Islet of Langerhans (tissue), 1 donor: ENCODE data around the gene MCRIP1.

Source experiments
- FAIRE-seq: peaks from one replicate; lab custom pipeline; 2011; peaks lifted over from hg19 to GRCh38; lab: Jason Lieb, UNC

The MCRIP1 gene, protein sequence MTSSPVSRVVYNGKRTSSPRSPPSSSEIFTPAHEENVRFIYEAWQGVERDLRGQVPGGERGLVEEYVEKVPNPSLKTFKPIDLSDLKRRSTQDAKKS

DNA sequence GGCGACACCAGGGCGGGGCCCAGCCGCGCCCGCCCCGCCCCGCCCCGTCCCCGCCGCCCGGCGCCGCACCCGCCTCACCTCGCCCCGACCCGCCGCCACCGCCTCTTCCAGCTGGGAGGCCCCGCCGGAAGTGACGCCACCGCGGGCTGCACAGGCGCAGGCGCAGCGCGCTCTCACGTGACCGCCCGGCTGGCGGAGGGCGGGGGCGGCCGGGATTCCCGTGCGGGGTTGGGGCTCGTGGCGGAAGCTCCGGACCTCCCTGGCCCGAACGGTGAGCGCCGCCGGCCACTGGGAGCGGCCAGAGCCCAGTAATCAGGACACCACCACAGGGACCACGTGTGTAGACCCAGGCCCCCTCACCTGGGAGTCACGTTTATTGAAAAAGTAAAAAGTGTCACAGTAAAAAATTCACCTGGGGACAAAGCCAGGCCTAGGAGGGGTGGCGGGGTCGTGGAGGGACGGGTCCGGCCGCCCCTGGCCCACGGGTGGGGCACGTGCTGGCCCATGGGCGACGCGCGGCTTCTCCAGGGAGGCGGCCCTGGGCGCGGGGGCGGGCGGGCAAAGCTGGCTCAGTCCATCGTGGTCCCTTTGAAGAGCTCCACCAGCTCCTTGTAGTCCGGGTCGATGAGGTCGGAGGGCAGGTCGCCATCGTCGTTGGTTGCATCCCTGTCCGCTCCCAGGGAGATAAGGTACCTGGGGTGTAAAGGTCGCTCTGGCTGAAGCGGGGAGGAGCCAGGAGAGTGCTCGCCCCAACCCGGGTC is at the start of gene MCRIP1:
TSS of gene MCRIP1 (minus strand) at position 132 of the 761 bp plus-strand sequence. CDS start 8,785 bp downstream, outside the sequence.
- no peak for FAIRE-seq

DNA sequence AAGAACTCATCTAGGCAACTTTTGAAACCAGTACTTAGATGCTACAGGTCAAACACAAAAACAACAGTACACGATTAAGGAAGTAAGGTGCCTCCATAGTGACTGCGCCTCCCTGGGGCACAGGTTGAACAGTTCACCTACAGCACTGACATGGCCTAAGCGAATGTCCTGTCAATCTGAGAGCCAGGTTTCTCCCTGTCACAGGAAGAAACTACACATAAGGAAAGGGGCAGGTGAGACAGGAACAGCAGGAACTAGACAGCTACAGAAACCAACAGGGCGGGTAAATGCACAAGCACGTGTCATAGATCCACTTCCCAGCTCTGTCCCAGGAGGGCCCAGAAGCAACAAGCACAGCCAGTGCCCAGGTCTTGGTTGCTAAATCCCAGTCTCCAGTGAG is 46.0 kb upstream of the MCRIP1 start:
- FAIRE-seq: no peak

DNA sequence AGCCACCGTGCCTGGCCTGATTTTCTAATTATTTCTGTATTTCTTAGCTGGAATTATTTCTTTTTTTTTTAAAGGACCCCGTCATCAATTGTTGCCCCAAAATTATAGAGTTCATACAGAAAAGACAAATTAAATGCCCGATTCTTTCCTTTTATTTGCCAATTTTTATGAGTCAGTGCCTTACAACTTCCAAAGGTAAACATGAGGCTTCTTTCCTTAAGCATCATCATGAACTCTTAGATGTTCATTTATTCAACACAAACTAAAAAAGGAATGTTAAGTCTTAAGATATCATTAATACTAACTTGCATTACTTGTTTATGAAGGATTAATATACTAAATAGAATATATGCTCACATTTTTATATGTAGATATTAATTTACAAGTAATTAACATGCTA is 45.2 kb upstream of the MCRIP1 start:
- FAIRE-seq: no peak

DNA sequence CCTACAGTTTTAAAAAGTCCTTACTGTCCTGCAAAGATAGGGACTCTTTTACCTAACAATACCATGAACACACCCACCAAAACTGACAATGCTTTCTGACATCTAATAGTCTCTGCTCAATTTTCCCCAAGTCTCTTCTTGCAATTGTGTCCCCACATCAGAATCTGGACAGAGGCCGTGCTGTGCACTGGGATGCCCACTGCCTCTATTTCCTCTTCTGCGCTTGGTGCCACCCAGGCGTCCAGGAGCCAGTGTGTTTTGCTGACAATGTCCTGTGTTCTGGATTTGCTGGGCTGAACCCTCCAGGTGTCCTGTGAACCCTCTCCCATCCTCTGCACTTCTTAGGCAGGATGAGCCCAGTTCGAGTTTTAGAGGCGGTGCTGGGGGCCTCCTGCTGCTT is 44.5 kb upstream of the MCRIP1 start:
- FAIRE-seq: no peak

DNA sequence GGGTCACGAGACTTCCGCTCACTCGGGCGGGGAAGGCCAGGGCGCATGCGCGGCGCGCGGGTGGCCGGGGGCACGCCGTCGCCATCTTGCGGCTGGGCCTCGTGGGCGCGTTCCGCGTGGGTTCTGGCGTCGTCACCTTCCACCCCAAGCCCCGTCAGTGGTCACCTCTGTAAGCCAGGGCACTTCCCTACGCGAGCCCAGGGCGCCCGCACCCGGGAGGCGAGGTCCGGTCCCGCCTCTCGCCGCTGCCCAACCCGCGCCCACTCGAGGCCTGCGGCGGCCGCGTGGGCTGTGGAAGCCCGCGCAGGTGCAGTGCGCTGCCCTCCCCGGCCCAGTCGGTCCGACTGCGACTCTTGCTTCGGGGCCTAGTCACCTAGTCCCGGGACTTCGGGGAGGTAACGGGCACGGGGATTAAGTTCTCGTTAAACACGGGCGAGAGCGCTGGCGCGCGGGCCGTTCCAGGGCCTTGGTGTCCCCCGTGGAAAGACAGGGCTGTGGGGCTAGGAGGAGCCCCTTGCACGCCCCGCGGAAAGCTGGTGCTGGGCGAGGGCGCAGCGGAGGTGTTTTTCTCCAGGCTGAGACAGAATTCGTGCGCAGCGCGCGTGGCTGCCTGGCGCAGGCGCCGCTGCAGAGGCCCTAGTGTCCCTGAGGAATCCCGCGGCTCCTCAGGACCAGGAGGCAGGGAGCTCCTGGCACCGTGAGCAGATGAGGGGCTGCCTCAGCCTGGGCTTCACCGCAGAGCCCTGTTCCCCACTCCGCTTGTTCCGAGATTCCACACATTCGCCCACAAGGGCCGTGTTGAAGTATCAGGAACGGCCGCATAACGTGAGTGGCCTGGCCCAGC is 38.5 kb upstream of the MCRIP1 start:
- no peak for FAIRE-seq

DNA sequence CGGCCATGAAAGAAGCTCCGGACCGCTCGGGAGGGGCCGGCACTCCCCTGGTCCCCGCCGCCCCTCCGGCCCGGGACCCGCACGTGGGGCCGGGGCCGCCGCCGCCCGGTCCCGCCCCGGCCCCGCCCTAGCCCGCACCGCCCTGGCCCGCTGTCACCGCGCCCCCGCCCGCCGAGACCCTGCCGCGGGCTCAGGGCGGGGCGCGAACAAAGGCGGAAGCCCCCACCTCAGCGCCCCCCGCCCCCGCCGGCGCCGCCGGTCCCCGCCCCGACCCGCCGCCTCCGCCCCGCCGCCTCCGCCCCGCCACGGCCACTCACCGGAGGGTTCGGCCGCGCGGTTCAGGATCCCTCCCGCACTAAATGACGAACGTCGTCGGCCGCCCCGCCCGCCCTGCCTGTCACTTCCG is 37.9 kb upstream of the MCRIP1 start, which contains the start of gene ARHGDIA:
TSS of gene ARHGDIA (minus strand) at position 357 of the 406 bp plus-strand sequence. CDS start 1,407 bp downstream, outside the sequence.
- no peak for FAIRE-seq

DNA sequence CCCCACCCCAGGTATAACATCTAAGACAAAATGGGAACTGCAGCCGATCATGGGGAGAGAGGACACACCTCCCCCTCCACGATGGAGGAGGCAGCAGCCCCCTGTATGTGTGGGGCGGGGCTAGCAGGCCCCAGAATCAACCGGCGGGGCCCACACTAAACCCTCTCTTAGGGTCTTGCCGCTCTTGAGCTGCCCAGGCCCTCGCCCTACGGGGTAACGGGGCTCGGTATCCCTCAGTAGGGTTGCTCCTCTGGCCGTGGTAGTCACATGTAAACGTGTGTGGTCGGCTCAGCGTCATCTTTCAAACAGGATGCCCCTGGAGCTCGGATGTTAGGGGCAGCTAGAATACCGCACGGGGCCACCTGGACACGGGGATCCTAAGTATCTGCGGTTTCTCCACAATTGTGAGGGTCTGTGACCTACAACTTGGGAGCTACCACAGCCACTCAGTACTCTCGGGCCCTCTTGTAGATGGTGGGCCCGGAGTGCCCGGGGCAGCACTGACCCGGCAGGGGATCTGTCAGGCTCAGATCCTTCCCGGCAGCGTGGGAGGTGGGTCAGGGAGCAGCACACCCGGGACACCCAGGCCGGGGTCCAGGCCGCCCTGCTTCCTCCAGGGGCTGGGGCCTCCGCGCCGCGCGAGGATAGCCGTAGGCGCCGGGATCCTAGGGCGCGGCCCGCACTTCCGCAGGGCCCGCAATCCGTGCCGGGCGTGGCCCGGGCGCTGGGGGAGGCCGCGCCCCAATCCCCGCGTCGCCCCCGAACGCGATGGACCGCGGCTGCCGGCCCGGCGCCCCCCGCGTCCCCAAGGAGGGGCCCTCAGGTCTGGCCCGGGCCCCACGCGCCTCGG is 37.3 kb upstream of the MCRIP1 start:
- no peak for FAIRE-seq

DNA sequence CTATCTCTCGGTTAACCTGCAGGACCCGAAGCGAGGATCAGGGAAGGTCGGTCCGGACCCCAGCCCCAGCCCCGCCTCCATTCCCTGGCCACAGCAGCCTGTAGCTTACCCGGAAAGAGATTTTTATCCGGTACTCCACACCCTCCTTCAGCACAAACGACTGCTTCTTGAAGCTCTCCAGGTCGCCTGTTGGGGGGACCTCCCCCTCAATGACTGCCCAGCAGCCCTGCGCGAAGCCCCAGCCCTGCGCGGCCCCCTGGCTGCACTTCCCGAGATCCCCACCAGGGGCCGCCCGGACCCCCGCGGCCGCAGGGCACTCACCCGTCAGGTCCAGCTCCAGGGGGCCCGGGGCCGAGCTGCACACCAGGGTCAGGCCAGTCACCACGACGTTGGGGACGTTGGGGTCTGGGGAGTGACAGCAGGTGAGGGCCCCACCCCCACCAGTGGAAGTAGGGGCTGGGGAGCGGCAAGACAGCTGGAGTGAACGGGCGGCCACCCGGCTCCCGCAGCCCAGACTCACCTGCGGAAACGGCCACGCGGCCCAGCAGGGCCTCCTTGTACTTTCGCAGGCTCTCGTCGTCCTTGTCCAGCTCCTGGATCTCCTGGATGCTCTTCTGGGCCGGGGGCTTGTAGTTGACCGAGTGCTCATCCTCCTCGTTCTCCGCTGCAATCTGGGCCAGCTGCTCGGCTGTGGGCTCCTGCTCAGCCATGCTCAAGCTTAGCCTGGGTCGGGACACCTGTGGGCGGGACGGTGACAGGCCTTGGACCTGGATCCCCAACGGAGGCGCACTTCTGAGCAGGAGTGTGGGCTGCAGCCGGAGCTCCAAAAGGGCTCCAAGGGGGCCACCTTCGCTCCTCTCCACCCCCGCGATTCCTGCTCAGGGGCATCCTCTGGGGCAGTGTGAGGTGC is 36.4 kb upstream of the MCRIP1 start:
- FAIRE-seq: no peak

DNA sequence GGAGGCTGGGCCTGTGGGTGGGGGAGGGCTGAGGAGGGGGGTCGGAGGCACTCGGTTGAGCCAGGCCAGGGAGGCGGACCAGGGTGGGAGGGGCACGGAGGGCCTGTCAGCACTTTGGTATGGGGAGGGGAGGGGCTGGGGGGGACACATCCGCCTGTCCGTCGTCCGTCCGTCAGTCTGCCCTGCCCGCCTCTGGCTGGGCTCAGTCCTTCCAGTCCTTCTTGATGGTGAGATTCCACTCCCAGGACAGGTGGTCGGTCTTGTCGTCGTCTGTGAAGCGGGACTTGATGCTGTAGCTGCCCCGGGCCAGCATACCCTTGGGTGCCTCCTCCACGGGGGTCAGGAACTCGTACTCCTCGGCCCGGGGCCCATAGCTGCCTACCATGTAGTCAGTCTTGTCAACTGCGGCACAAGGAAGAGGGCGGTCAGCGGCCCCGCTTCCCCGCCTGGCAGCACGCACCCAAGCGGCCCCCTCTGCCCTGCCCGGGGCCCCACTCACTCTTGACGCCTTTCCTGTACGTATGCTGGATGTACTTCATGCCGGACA is 35.7 kb upstream of the MCRIP1 start:
- no peak for FAIRE-seq

DNA sequence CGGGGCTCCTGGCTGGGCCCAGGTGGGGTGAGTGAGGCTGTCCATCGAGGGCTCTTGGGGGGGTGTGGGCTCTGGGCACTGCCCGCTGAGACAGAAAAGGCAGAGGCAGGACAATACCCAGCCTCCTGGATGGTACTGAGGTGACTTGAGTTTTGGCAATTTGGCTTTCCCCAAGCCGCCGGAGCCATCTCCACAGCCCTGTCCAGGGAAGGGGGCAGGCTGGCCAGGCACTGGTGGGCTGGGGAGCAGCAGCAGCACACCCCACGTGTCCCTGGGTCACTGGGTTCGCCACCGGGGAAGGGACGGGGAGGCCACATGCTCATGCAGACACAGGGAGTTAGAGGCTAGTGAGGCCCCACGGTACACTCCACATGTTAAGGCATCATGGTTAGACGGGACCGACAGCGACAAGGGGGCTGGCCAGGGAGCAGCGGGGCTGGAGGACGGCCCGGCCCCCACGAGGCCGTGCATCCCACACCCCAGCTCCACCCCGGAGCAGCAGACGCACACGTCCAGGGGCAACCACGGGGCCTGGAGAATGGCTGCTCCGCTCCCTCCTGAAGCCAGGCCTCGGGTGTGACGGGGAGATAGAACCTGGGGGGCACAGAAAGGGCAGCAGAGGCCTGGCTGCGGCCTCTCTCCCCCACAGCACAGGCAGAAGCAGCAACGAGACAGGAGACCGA is 35.0 kb upstream of the MCRIP1 start:
- FAIRE-seq: no peak

DNA sequence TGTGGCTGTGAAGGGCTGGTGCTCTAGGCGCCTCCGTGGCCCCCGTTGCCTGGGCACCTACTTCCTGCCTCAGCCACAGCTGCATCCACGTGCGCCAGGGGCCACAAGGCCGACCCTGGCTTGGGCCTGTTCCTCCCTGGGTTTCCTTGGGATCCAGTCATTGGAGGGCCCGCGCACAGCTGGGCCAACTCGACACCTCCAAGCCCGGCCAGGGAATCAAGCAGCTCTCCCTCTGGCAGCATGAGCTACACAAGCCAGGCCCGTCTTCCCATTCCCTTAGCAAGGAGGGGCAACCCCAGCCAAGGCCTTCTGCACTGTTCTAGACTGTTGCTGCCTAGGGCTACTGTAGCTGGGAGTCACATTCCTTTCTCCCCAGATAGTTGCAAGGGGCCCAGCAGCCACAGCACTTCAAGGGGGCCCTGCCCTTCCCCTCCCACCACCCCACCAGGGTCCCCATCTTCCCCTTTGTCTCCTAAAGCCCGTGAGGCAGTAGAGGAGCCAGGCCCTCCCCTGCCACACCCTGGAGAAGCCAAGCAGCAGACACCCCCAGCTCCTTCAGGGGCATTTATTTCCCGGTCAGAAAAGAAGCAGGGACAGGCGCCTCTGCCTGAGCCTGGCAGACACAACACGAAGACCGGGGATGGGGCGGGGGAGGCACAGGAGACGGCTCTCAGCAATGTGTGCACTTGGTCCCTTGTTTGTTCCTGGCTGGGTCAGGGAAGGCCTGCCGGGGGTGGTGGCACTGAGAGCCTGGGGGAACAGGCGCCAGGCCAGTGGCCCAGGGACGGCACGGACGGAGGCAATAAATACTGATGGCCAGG is 34.3 kb upstream of the MCRIP1 start:
- no peak for FAIRE-seq

DNA sequence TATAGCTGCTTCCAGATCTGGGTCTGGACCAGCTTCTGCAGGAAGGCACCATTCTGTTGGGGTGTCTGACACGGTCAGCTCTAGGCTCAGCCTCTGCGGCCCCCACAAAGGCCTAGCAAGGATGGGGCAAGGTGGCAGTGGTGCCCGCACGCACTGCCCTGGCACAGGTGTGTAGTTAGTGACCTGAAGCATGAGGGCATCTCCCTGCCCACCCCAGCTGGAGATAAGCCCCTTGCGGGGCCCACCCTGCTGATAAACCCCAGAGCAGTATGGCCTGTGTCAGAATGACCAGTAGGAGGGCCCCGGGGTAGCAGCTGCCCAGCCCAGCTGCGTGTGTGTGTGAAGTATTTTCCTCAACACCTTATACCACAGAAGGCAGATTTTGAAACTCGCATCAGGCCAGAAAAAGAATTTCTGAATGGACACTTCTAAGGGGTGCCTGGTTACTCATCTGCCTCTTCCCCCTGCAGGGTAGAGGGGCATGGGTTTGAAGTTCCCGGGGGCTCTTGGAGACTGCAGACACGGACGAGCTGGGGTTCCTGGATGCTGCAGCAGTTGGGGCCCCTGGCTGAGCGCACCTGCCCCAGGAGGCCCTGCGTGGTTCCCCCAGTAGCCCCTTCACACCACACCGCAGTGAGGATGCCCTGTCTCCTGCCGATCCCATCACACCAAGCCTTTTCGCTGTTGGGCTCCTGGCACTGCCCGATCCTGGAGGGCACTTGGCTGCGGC is 33.5 kb upstream of the MCRIP1 start:
- no peak for FAIRE-seq

DNA sequence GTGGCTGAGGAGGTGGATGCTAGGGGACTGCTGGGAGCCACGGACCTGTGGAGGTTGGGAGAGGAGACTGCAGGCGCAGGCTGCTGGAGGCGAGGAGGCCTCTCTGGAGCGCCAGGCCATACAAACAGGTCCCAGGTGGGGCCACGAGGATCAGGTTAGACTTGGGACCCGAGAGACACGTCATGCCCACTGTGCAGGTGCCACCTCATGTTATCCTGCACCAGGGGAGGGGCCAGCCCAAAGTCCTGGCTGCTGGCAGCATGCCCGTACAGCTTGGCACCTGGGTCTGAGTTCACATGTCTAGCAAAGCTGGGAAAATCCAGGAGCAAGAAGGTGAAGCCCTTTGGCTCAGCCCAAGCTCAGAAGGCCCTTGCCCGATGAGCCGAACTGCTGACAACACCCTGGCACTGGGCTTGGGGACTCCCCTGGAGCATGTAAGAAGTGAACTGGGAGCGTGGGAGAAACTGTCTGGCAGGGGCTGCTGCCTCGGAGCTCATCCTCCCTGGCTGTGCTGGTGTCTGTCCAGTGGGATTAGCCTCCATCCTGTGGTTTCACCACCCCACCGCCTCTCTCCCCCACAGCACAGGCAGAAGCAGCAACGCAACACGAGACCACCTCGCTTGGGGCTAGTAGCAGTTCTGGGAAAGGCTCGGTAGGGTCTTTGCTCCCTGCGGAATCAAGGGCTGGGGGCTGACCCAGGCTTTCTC is 32.8 kb upstream of the MCRIP1 start:
- no peak for FAIRE-seq

DNA sequence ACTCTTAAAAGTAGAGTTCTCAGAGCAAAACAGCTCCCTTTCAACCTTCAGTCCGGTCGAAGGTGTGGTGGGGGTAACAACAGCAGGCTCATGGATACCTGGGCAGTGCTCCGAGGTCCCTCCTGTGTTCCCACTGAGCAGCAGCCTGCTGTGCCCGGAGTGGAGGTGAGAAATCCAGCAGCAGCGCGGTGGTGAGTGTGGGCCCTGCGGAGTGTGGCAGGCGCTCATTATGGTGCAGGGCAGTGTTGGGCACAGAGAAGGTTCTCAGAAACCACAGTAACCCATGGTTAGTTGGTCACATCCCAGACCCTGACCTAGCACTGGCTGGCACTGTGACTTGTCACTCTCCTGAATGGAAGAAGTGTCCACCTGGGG is 32.3 kb upstream of the MCRIP1 start:
- FAIRE-seq: no peak

DNA sequence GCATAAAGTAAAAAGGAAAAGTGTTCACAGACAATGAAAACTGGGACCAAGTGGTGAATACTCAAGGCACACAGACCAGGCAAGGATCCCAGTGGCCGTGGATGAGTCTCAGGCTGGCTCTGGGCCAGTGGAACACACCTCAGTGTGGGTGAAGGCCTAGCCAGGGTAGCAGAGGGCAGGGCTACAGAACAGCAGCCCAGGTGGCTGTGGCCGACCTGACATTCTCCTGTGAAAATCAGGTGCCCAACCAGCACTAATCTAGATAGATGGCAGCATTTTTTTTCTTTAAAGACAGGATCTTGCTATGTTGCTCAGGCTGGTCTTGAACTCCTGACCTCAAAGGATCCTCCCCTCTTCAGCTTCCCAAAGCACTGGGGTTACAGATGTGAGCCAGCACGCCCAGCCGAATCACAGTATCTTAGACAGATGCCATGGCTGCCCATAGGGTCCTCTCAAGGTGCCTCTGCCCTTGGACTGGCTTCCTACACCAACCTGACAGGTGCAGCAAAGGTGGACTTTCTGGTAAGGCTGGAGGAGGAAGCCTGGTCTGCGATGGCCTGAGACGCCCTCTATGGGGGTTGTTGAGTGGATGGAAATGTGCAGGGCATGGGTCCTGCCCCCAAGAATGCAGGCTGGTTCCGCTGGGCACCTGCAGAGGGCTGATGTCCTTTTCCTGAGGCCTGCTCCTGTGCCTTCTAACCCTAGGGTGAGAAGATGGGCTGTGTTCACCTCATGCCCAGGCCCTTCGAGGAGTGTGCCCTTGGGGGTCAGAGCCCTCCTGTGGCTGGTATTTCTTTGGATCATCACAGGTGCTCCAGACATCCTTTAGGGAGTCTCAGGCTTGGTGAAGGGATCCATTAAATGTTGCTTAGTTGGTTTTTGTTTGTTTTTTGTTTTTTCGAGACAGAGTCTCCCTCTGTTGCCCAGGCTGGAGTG is 31.0 kb upstream of the MCRIP1 start:
- no peak for FAIRE-seq

DNA sequence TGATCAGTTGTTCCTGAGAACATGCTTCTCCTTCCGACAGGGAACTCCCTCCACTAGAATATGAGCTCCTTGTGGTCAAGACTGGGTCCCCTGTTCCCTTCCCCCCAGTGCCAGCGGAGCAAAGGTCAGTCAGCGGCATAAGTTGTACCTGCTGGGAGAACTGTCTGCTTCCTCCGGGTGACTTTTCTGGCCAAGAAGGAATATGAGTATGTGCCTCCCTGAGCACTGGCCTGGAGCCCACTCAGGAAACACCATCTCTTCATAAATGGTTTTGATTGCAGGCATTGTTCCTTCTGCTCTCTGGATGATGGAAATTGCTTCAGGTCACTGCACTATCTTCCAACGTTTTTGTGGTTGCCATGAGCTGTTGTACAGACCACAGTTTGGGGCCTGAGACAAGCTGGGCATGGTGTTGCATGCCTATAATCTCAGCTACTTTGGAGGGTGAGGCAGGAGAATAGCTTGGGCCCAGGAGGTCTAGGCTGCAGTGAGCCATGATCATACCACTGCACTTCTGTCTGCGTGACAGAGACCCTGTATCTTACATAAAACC is 30.1 kb upstream of the MCRIP1 start:
- no peak for FAIRE-seq
